ENCODE measurements around the gene TPST2.

GRCh38 chr22:26629988-26630761 is 40.2 kb upstream of the TPST2 start:
- TF ChIP-seq L3MBTL2 (conservative IDR thresholded peaks at IDR 0.05) = no peak
- no peak for TF ChIP-seq SP1 (IDR thresholded peaks at IDR 0.05)
- TF ChIP-seq LEF1 (IDR thresholded peaks at IDR 0.05; ENCODE audit: borderline replicate concordance) = no peak
